HepG2 (cell line): ENCODE measurements around the gene CAPN9.
"Not testable (repeated sequence)": the region's sequence is repeated elsewhere in the genome, so short reads cannot be mapped to it uniquely, and the experiment has no call there.

Experiments used
- BHLHE40 ChIP-seq: IDR thresholded peaks from 2 replicates; pipeline ENCODE4 v1.6.1; 2011; ENCODE audit warnings: low read length, improper control_type of control experiment
- CTCF ChIP-seq: sonication (generic); formaldehyde crosslinking; IDR thresholded peaks from 2 replicates; pipeline ENCODE4 v1.5.0; 2020; ENCODE audit warnings: mild to moderate bottlenecking, missing genetic modification reagents, moderate library complexity
- POLR2A ChIP-seq, 2 experiments: IDR thresholded peaks; 2 replicates each; pipeline ENCODE4 v1.6.1; 2011; ENCODE audit warnings: low read depth in 2 of 2, low read length in 2 of 2, mild to moderate bottlenecking in 1 of 2, moderate library complexity in 1 of 2; ENCODE audit not compliant: insufficient read depth in 1 of 2
- REST ChIP-seq, 2 experiments: IDR thresholded peaks; 2 replicates each; pipeline ENCODE4 v1.6.1; 2011 to 2012; ENCODE audit warnings: low read length in 2 of 2, borderline replicate concordance in 1 of 2, low read depth in 1 of 2, mild to moderate bottlenecking in 1 of 2, moderate library complexity in 1 of 2

GRCh38 chr1:230716453-230716852, 30.7 kb upstream of the CAPN9 start:
- TF ChIP-seq REST (IDR thresholded peaks at IDR 0.05; ENCODE audit: borderline replicate concordance in 1 of 2, low read depth in 1 of 2, low read length in 2 of 2); CTCF (CRISPR knock-in tag); POLR2A (IDR thresholded peaks at IDR 0.05; ENCODE audit: insufficient read depth in 1 of 2, low read depth in 2 of 2, low read length in 2 of 2); BHLHE40: not testable (repeated sequence)
